ENCODE measurements around the gene ABCC10.
A peak's percentile ranks its signal among the peaks of the same experiment; 100 is the strongest.
"Not testable (repeated sequence)": the region's sequence is repeated elsewhere in the genome, so short reads cannot be mapped to it uniquely, and the experiment has no call there.

The ABCC10 gene

DNA sequence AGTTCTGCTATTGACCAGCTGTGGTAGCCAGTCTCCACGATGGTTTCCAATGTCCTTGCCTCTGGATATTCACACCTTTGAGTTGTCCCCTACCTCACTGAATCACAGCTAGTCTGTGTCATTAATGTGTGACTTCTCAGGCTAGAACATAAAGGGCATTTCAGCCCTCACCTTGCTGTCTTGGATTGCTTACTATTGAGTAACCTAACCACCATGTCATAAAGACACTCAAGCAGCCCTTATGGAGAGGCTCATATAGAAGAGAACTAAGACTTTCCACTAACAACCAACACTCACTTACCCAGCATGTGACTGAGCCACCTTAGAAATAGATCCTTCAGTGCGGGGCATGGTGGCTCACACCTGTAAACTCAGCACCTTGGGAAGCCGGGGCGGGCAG lies 19.1 kb upstream of the ABCC10 start:
- no peak for DNase-seq

DNA sequence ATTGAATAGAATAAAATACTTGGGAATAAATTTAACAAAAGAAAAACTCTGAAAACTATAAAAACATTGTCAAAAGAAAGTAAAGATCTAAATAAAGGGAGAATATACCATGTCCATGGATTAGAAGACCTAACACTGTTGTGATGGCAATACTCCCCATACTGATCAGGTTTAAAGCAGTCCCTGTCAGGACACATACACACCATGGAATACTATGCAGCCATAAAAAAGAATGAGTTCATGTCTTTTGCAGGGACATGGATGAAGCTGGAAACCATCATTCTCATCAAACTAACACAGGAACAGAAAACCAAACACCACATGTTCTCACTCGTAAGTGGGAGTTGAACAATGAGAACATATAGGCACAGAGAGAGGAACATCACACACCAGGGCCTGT lies 16.6 kb upstream of the ABCC10 start:
- DNase-seq, result not testable (repeated sequence)

DNA sequence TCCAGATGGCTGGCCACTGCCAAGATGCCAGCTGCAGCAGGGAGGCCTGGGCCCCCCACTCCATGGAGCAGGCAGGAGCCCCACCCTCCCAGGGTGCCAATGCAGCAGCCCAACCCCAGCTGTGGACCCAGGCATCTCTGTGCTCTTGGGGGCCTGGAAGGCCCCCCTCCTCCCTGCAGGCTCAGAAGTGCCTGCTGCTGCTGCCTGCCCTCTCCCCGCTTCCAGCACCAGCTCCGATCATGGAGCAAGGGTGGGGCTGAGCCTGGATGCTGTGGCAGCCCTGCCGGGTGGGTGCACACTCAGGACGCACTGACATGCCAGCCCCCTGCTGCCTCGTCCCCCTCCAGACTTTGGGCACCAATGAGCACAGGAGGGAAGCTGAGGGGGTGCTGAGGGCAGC lies 14.8 kb upstream of the ABCC10 start:
- DNase-seq, result no peak

DNA sequence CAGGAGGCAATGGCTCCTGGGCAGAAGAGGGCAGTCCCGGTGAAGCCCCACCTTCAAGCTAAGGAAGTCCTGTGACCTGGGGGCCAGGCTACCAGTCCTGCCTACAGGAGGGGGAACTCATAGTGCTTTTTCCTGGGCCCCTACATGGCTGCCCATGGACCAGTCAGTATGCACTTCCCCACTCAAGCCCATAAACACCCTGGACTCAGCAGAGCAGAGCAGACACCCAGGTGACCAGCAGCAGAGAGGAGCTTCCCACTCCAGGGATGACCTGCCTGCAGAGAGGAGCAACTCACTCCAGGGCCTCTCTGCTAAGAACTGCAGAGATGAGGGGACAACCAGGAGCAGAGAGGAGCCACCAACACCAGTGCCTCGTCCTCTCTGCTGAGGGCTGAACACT lies 14.3 kb upstream of the ABCC10 start:
- DNase-seq, result no peak

DNA sequence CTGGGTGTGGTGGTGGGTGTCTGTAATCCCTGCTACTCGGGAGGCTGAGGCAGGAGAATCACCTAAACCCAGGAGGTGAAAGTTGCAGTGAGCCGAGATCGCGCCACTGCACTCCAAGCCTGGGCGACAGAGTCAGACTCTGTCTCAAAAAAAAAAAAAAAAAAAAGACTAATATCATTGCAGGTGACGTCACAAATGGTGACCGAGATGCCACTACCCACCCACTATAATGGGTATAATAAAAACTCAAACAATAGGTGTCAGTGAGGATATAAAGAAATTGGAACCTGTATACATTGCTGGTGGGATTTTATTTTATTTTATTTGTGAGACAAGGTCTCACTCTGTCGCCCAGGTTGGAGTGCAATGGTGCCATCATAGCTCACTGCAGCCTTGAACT lies 12.1 kb upstream of the ABCC10 start:
- DNase-seq, result not testable (repeated sequence)

DNA sequence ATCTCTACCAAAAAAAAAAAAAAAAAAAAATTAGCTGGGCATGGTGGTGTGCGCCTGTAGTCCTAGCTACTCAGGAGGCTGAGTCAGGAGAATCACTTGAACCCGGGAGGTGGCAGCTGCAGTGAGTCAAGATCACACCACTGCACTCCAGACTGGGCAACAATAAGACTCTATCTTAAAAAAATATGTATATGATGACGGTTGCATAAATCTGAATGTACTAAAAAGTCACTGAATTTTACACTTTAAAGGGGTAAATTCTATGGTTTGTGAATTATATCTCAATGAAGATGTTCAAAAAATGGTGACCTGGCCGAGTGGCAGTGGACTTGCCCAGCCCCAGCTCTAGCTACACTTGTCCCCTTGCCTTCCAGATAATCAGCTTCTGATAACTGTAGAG lies 10.4 kb upstream of the ABCC10 start:
- no peak for DNase-seq

DNA sequence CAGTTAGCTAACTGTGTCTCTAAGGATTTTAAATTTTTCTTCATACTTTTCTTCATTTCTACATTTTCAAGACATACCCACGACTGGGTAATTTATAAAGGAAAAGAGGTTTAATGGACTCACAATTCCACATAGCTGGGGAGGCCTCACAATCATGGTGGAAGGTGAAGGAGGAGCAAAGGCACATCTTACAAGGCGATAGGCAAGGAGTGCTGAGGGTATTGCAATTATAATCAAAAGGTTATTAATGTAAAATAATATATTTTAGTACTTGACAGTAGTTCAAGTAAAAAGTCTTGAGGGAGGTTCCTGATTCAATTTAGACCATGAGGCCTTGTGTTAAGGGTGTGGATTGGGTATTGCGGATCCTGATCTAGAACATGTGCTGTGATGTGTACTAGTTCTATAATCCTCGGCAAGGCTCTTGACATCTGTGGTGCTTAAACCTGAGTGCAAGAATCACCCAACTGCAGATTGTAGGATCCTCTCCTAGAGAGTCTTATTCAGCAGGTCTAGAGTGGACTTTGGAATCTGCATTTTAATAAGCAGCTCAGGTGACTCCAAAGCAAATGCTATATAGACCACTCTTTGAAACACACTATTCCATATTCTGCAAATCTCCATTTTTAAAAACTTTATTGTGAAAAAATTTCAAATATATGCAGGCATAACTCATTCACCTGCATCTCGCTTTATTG lies 7.2 kb upstream of the ABCC10 start:
- DNase-seq, result no peak

DNA sequence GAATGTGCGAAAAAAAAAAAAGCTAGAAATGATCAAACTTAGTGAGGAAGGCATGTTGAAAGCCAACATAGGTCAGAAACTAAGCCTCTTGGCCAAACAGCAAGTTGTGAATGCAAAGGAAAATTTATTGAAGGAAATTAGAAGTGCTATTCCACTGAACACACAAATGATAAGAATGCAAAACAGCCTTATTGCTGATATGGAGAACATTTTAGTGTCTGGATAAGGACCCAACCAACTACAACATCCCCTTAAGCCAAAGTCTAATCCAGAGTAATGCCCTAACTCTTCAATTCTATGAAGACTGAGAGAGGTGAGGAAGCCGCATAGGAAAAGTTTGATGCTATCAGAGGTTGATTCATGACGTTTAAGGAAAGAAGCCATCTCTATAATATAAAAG lies 5.5 kb upstream of the ABCC10 start:
- no peak for DNase-seq

DNA sequence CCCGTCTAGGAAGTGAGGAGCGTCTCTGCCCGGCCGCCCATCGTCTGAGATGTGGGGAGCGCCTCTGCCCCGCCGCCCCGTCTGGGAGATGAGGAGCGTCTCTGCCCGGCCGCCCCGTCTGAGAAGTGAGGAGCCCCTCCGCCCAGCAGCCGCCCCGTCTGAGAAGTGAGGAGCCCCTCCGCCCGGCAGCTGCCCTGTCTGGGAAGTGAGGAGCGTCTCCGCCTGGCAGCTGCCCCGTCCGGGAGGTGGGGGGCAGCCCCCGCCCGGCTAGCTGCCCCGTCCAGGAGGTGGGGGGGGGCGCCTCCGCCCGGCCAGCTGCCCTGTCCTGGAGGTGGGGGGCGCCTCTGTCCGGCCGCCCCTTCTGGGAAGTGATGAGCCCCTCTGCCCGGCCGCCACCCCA lies 2.3 kb upstream of the ABCC10 start:
- DNase-seq, result not testable (repeated sequence)

DNA sequence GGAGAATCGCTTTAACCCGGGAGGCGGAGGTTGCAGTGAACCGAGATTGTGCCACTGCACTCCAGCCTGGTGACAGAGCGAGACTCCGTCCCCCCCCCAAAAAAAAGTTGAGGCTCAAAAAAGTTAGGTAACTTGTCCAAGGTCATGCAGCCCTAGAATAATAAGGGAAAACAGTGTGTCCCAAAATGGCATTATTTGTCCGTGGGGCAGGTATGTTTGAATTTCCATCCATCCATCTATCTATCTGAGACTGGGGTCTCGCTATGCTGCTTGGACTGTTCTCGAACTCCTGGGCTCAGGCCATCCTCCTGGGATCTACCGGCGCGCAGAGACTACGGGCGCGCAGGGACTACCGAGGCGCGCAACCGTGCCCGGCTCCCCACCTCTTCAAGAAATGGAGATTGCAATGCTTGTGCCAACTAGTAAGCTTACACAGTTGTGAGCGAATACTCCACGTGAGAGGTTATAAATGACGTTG lies 374 bp upstream of the ABCC10 start:
- DNase-seq, result no peak

DNA sequence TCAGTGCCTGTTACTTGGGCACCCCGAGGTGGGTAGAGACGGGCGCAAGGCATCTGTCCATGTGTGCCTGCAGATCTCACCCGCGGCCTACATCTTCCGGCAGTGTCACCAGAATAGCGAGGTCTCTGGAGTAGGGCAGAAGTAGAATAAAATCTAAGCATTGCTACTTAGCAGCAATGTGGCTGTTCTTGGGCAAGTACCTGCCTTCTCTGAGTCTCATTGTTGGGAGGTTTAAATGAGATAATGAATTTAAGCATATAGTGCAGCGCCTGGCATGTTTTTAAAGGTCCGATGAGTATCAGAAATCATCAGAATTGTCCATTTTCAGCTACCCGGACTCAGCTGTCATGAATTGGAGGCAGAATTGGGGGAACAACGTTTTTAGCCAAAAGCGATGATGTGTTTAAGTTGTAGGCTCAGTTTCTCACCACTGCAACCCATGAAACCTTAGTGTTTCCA lies 800 bp downstream of the ABCC10 start:
- DNase-seq, result peak in 1 of 2 experiments; percentile 28

DNA sequence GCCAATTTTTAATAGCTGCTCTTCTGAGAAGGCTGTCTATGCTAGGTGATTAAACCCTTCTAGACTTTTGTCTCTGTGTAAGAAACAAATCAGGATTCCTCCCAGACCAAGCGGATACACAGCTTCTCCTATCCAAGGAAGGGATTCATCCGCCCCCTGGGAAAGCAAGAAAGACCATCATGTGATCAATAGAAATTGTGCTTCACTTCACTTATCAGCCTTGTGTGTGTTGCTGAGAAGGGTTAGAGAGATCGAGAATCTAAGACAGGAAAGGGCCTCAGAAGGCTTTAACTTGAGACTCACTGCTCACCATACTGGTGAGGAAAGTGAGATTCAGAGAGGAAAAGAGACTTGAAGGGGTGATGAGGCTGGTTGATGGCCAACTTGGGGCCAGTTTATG lies 1.5 kb downstream of the ABCC10 start:
- DNase-seq, result no peak

DNA sequence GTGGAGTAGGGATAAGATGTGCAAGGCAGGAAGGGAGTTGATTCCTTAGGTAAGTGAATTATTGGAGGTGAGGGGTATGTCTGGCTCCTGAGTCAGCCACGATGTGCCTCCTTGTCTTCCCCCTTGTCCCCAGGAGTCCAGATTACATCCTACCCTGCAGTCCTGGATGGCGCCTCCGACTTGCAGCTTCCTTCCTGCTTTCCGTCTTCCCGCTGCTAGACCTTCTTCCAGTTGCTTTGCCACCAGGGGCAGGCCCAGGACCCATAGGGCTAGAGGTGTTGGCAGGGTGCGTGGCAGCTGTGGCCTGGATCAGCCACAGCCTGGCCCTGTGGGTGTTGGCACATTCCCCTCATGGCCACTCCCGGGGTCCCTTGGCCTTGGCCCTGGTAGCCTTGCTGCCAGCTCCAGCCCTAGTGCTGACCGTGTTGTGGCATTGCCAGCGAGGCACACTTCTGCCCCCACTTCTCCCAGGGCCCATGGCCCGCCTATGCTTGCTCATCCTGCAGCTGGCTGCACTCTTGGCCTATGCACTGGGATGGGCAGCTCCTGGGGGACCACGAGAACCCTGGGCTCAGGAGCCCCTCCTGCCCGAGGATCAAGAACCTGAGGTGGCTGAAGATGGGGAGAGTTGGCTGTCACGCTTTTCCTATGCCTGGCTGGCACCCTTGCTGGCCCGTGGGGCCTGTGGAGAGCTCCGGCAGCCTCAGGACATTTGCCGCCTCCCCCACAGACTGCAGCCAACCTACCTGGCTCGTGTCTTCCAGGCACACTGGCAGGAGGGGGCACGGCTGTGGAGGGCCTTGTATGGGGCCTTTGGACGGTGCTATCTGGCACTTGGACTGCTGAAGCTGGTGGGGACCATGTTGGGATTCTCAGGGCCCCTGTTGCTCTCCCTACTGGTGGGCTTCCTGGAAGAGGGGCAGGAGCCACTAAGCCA lies 4.9 kb downstream of the ABCC10 start:
- DNase-seq, result no peak

DNA sequence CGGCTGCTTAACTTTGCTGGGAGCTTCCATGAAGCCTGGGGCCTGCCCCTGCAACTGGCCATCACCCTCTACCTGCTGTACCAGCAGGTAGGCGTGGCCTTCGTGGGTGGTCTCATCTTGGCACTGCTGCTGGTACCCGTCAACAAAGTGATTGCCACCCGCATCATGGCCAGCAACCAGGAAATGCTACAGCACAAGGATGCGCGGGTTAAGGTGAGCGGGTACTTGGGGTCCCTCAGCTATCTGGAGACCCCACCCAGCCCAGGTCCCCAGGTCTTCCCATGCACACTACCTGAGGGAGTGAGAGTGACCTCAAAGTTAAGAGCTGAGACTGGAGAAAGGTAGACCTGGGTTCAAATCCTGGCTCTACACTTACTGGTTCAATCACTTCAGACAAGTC lies 5.8 kb downstream of the ABCC10 start:
- DNase-seq, result no peak

DNA sequence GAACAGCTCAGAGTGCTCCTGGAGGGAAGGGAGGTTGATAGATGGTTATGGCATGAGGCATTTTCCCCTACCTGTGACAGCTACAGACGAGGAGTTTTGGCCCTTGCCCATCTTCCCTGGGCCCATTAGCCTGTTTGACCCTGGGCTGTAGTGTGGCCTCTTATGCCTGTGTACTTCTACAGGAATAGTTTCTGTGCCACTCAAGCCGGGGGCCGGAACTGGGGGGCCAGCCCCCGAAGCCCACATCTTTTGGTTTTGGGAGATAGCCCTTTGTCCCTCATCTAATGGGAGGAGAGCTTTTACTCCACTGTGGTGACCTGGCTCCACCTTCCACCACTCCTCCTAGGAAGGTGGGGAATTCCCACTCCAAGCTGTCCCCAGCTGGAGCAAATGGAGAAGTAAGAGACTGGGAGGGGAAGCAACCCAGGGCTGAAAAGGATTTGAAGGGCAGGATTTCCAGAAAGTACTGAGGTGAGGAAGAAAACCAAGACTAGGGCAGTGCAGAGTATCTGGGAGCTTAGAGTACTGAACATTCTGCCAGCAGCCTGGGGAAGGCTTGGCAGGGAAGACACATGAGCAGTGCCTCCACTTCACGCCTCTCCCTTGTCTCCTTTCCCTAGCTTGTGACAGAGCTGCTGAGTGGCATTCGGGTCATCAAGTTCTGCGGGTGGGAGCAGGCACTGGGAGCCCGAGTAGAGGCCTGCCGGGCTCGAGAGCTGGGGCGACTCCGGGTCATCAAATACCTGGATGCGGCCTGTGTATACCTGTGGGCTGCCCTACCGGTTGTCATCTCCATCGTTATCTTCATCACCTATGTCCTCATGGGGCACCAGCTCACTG lies 6.9 kb downstream of the ABCC10 start:
- no peak for DNase-seq

DNA sequence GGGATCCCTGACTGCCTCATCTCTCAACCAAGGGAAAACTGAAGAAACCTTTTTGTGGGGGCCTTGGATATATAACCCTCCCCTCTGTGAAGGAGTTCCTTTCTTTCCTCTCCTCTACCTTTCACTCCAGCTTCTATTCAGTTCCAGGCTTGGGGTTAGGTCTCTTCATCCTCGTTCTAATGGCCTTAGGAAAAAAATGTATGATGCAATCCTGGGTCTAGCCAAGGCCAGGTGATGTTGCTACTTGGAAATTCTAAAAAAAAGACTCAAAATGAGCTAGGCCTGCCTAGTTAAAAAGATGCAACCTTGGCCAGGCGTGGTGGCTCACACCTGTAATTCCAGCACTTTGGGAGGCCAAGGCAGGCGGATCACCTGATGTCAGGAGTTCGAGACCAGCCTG lies 7.6 kb downstream of the ABCC10 start:
- no peak for DNase-seq

DNA sequence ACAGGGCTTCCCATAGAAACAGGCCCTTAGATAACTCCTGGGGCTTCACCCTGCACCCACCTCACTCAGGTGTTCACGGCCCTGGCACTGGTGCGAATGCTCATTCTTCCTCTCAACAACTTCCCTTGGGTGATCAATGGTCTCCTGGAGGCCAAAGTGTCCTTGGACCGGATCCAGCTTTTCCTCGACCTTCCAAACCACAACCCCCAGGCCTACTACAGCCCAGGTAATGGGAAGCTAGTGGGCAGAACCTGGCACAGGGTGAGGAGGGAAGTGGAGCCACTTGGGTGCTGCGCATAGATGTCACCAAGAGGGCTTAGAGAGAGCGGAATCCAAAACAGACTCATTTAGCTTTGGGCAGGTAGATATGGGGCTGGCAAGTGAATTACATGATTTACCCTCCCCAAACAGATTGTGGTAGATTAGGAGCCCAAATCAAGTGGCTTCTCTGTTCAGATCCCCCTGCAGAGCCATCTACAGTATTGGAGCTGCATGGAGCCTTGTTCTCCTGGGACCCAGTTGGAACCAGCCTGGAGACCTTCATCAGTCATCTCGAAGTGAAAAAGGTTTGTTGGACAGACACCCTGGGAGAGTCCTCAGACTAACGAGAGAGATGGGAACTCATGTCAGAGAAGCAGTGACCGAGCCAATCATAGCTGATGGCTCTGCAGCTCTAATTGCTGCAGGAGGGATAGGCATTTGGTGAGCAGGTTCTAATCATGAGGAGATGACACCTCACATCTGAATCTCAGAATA lies 8.5 kb downstream of the ABCC10 start:
- no peak for DNase-seq

DNA sequence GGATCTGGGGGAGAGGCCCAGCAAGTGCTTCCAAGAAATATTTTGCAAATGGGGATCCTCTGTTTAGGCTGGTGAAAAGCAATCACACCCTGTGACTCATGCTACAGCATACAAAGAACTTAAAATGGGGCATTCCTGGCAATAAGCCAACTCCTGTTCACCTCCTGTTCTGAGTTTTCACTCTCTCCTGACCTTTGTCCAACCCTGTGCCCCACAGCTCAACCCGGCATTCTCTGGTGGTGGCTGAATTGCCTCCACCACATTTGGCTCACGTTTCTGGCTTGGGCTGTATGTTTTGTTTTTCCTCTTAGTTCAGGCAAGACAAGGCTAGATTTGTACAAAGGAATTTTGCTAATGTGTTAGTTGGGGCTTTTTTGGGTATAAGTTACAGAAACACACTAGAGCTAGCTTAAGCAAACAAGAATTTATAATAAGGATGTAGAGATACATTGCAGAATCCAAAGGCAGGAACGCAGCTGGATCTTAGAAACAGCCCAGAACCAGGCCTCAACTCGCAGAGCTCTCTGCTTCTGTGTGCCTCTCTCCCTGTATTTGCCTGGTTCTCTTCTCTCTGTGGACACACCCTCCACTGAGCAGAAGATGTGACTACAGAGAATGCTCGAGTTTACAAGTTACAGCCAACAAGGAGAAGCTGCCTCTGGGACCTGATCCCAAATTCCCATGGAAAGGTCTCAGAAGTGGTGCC lies 9.4 kb downstream of the ABCC10 start:
- peak in 1 of 2 experiments; percentile 3 for DNase-seq

DNA sequence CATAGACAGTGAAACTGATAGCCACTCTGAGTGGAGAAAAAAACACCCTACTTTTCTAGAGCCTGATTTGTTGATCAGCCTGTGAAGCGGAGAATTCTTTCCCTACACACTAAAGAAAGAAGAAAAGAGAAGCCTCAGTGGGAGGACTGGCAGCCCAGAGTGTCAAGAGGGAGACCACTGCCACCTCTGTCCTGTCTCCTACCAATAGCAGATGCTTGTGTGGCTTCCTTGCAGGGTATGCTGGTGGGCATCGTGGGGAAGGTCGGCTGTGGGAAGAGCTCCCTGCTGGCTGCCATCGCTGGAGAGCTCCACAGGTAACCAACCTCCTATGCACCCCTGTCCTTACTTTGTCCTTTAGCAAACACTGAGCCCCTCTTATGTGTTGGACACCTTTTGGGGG lies 10.4 kb downstream of the ABCC10 start:
- no peak for DNase-seq

DNA sequence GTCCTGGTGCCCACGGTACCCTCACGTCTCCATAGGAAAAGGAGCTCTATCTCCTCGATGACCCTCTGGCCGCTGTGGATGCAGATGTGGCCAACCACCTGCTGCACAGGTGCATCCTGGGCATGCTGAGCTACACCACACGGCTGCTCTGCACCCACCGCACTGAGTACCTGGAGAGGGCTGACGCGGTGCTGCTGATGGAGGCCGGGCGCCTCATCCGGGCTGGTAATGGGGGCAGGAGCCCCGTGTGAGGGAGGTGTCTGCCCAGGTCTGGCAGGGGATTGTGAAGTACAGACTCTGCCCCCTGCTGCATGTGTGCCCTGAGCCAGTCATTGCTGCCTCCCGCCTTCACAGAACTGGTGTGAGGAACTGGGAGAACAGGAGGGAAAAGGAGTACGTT lies 15.6 kb downstream of the ABCC10 start:
- no peak for DNase-seq

DNA sequence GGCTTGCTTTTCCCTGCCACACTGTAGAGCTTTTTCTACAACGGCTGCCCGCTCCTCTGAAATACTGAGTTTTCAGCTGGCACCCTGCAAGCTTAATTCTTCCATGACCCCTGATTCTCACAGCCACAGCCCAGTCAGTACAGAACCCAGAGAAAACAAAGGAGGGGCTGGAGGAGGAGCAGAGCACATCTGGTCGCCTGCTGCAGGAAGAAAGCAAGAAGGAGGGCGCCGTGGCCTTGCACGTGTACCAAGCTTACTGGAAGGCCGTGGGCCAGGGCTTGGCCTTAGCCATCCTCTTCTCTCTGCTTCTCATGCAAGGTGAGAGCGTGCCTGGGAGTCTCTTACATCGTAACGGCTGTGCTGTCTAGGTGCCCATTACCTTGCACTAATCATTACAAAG lies 16.7 kb downstream of the ABCC10 start:
- DNase-seq, result no peak

DNA sequence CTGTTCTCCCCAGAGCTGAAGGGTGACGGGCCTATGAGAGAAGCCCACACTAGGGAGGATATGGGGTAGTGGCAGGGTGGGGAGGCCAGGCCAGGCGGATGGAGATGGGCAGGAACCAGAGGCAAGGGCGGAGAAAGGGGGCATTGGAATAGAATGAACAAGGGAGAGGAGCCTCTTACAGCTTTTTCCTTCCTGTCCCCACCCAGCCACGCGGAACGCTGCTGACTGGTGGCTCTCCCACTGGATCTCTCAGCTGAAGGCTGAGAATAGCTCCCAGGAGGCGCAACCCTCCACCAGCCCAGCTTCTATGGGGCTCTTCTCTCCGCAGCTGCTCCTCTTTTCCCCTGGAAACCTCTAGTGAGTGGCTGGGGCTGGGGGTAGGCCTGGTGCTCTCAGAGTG lies 17.2 kb downstream of the ABCC10 start:
- no peak for DNase-seq
